ENCODE data around the gene TSPAN5.

- TF ChIP-seq CTCF (conservative IDR thresholded peaks at IDR 0.05; ENCODE audit: low read depth, low read length) = no peak
- TF ChIP-seq EZH2phosphoT487 (IDR thresholded peaks at IDR 0.05; ENCODE audit: borderline replicate concordance, low read length) = no peak
Observed at GRCh38 chr4:98584265-98584664, 74.1 kb downstream of the TSPAN5 start.
